SIG-M5 (cell line): ENCODE measurements around the gene ESYT1.

ENCODE experiments used
- DNase-seq: peaks from one replicate; lab custom pipeline; 2025; lab: John Stamatoyannopoulos, UW

ESYT1 gene

GRCh38 chr12:56188131-56188777, 60.2 kb downstream of the ESYT1 start:
- no peak for DNase-seq

GRCh38 chr12:56188778-56189098, 60.7 kb downstream of the ESYT1 start:
- DNase-seq = no peak

GRCh38 chr12:56189099-56189917, 61.2 kb downstream of the ESYT1 start, which contains the start of gene SMARCC2:
Gene SMARCC2 (minus strand): TSS chr12:56189483. CDS start chr12:56189461, 22 bp downstream.
- peak; percentile 36 for DNase-seq

DNA sequence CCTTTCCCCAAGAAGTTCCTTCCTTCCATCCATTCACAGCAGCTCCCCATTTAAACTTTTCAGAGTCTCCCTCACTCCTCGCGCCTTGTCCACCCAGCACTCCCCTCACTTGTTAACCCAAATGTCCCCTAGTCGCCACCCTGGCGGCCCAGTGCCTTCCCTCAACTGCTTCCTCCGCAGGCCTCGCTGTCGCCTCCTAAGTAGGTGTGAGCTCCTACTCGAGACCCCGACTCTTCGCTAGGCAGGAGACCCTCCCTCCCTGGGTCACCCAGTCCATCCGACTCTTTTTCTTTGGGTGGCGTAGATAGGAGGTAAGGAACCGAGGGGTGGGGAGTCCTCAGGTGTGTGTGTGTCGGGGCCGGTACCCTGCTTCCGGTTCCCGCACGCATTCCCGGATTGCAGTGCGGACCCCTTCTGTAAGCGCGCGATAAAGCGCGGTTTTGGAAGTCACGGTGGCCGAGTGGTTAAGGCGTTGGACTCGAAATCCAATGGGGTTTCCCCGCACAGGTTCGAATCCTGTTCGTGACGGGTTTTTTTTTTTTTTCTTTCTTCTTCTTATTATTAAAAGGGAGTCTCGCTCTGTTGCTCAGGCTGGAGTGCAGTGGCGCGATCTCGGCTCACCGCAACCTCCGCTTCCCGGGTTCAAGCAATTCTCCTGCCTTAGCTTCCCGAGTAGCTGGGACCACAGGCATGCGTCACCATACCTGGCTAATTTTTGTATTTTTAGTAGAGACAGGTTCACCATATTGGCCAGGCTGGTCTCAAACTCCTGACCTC, 62.0 kb downstream of the ESYT1 start:
- no peak for DNase-seq

GRCh38 chr12:56190695-56191155, 62.7 kb downstream of the ESYT1 start:
- no peak for DNase-seq

DNA sequence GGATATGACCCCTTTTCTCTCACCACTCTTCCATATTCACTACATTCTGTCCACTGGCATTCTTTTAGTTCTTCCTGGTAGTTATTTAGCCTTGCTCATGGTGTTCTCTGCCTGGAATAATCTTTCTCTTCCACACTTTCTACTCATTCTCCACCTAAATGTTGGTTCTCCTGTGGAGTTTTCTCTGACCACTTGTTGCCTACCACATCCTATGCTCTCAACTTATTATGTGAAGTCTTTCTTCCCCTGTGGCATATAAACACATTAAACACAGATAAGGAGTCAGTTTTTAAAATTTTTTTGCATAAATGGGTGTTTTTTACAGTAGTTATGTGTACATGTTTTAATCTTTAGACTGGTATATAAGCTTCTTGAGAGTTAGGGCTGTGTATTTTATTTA, 64.5 kb downstream of the ESYT1 start:
- no peak for DNase-seq

- DNase-seq = peak; percentile 55
Observed at GRCh38 chr12:56193025-56193578, 65.0 kb downstream of the ESYT1 start.
